Hepatocyte (in vitro differentiated cells): ENCODE data around the gene IPO5. TPM values are rescaled to one million over a fixed set of nuclear protein-coding genes. Genes with fewer than 3 reads are reported as not detected.
"Not testable (repeated sequence)": the region's sequence is repeated elsewhere in the genome, so short reads cannot be mapped to it uniquely, and the experiment has no call there.

Experiments used
- DNase-seq: peaks from one replicate; pipeline ENCODE4 v3.0.0-alpha.2; 2016; ENCODE audit warnings: low spot score
- H2AFZ ChIP-seq: fragments of 200-600 bp; sonication (generic); 2 replicates; pipeline ENCODE4 v1.6.0; 2016; ENCODE audit warnings: antibody characterized with exemption, mild to moderate bottlenecking
- H3K27ac ChIP-seq: fragments of 200-600 bp; sonication (generic); 2 replicates; pipeline ENCODE4 v1.5.1; 2016; ENCODE audit warnings: mild to moderate bottlenecking
- H3K27me3 ChIP-seq: fragments of 200-600 bp; sonication (generic); 2 replicates; pipeline ENCODE4 v1.6.1; 2016
- H3K36me3 ChIP-seq: fragments of 200-600 bp; sonication (generic); replicated peaks from 2 replicates; pipeline ENCODE4 v1.5.1; 2016; ENCODE audit warnings: low read depth; ENCODE audit not compliant: insufficient read depth
- H3K4me1 ChIP-seq: fragments of 200-600 bp; sonication (generic); 2 replicates; pipeline ENCODE4 v1.5.1; 2016; ENCODE audit warnings: mild to moderate bottlenecking, moderate library complexity; ENCODE audit not compliant: insufficient read depth
- H3K4me2 ChIP-seq: fragments of 200-600 bp; sonication (generic); 2 replicates; pipeline ENCODE4 v1.6.0; 2016
- H3K4me3 ChIP-seq: fragments of 200-600 bp; sonication (generic); 2 replicates; pipeline ENCODE4 v1.5.1; 2016; ENCODE audit warnings: mild to moderate bottlenecking
- H3K79me2 ChIP-seq: fragments of 200-600 bp; sonication (generic); 2 replicates; pipeline ENCODE4 v1.6.0; 2017; ENCODE audit warnings: mild to moderate bottlenecking
- H3K9me2 ChIP-seq: fragments of 200-600 bp; sonication (generic); replicated peaks from 2 replicates; pipeline ENCODE4 v1.6.0; 2017; ENCODE audit warnings: mild to moderate bottlenecking; ENCODE audit not compliant: insufficient read depth
- H3K9me3 ChIP-seq: fragments of 200-600 bp; sonication (generic); 2 replicates; pipeline ENCODE4 v1.5.1; 2016; ENCODE audit warnings: low read depth, mild to moderate bottlenecking
- H4K20me1 ChIP-seq: fragments of 200-600 bp; sonication (generic); 2 replicates; pipeline ENCODE4 v1.6.0; 2016; ENCODE audit warnings: mild to moderate bottlenecking; ENCODE audit not compliant: insufficient read depth, poor library complexity, severe bottlenecking
- CTCF ChIP-seq: fragments of 200-600 bp; sonication (generic); IDR thresholded peaks from 2 replicates; pipeline ENCODE4 v1.5.1; 2016; ENCODE audit warnings: antibody characterized with exemption, mild to moderate bottlenecking; ENCODE audit not compliant: poor library complexity
- EZH2 ChIP-seq: fragments of 200-600 bp; sonication (generic); IDR thresholded peaks from 2 replicates; pipeline ENCODE4 v1.6.1; 2016; ENCODE audit warnings: antibody characterized with exemption, mild to moderate bottlenecking, borderline replicate concordance
- EZH2phosphoT487 ChIP-seq: fragments of 200-600 bp; sonication (generic); IDR thresholded peaks from one replicate; pipeline ENCODE4 v1.6.1; 2018; ENCODE audit warnings: antibody characterized with exemption, mild to moderate bottlenecking, low read depth, moderate library complexity; ENCODE audit not compliant: unreplicated experiment, severe bottlenecking
- WGBS: methylation state at CpG from one replicate; pipeline ENCODE4 v1.1.6; 2016; ENCODE audit warnings: low lambda C conversion rate; ENCODE audit errors: missing lambda C conversion rate; 5-methylcytosine and 5-hydroxymethylcytosine counted together
- polyA plus RNA-seq: library from polyadenylated mRNA; unstranded; fragments of >200 nt; fragmentation: Nextera tagmentation; extraction: Ambion mirVana; gene quantifications from 2 replicates; pipeline ENCODE4 v1.2.1, GENCODE V29; 2016
- total RNA-seq: library from RNA; depleted of rRNA; stranded (reverse); fragments of >200 nt; gene quantifications from 2 replicates; pipeline ENCODE4 v1.2.3, GENCODE V29; 2014

The IPO5 gene
- total and polyA plus RNA-seq, 2 experiments from 2014 or later: 34.1 to 104 TPM

GRCh38 chr13:97951376-97951775 lies 2.1 kb upstream of the IPO5 start:
- H3K9me2 ChIP-seq: no peaks in the 10 kb centered on the region
- H3K4me2 ChIP-seq: no peak overlapping the region
- no peak for DNase-seq
- H3K27ac ChIP-seq: no peak overlapping the region
- H3K9me3 ChIP-seq: no peaks in the 10 kb centered on the region
- H3K79me2 ChIP-seq: no peaks in the 10 kb centered on the region
- H3K4me3 ChIP-seq: no peak overlapping the region
- TF ChIP-seq EZH2 (no peak), EZH2phosphoT487 (no peak), CTCF (no peak)
- no peaks in the 10 kb centered on the region for H4K20me1 ChIP-seq
- no peak overlapping the region for H2AFZ ChIP-seq
- 85% methylated on average over 4 of the region's 4 CpGs for WGBS
- no peaks in the 10 kb centered on the region for H3K4me1 ChIP-seq
- H3K36me3 ChIP-seq: no peaks in the 10 kb centered on the region
- no peaks in the 10 kb centered on the region for H3K27me3 ChIP-seq

- not testable (repeated sequence) for H3K27ac ChIP-seq, H2AFZ ChIP-seq, H4K20me1 ChIP-seq, H3K36me3 ChIP-seq, DNase-seq, H3K9me3 ChIP-seq, H3K4me1 ChIP-seq, H3K4me3 ChIP-seq, H3K27me3 ChIP-seq, H3K9me2 ChIP-seq, H3K4me2 ChIP-seq, H3K79me2 ChIP-seq
- WGBS: 94% methylated on average over 4 of the region's 4 CpGs
Observed at GRCh38 chr13:97952831-97953230, 644 bp upstream of the IPO5 start.

- WGBS: 86% methylated on average over 6 of the region's 6 CpGs
- H3K9me2 ChIP-seq: no peaks in the 10 kb centered on the region
- no peak overlapping the region for H3K4me2 ChIP-seq
- no peaks in the 10 kb centered on the region for H3K36me3 ChIP-seq
- no peaks in the 10 kb centered on the region for H3K9me3 ChIP-seq
- no peaks in the 10 kb centered on the region for H3K27me3 ChIP-seq
- no peaks in the 10 kb centered on the region for H3K4me1 ChIP-seq
- no peak for DNase-seq
- H3K4me3 ChIP-seq: no peak overlapping the region
- no peak overlapping the region for H3K27ac ChIP-seq
- no peak overlapping the region for H2AFZ ChIP-seq
- H4K20me1 ChIP-seq: no peaks in the 10 kb centered on the region
- TF ChIP-seq CTCF: no peak
- no peak for TF ChIP-seq EZH2phosphoT487
- no peak for TF ChIP-seq EZH2
- no peaks in the 10 kb centered on the region for H3K79me2 ChIP-seq
Observed at GRCh38 chr13:97961340-97961739, 7.9 kb downstream of the IPO5 start.

- Histone ChIP-seq H4K20me1 (no peaks in the 10 kb centered on the region), H3K36me3 (no peaks in the 10 kb centered on the region), H2AFZ (no peak overlapping the region), H3K4me1 (no peaks in the 10 kb centered on the region), H3K79me2 (no peaks in the 10 kb centered on the region), H3K27ac (no peak overlapping the region), H3K27me3 (no peaks in the 10 kb centered on the region), H3K9me2 (no peaks in the 10 kb centered on the region), H3K4me3 (no peak overlapping the region), H3K4me2 (no peak overlapping the region), H3K9me3 (no peaks in the 10 kb centered on the region)
- DNase-seq: no peak
- 94% methylated on average over 2 of the region's 2 CpGs for WGBS
- TF ChIP-seq EZH2 (no peak), CTCF (no peak), EZH2phosphoT487 (no peak)
Observed at GRCh38 chr13:97962887-97963286, 9.4 kb downstream of the IPO5 start.
